Ishikawa (cell line): ENCODE results near the gene C1orf52.

Source experiments
- CEBPB ChIP-seq: IDR thresholded peaks from 2 replicates; pipeline ENCODE4 v1.6.1; 2012
- CREB1 ChIP-seq: IDR thresholded peaks from 2 replicates; pipeline ENCODE4 v1.6.1; 2012; ENCODE audit warnings: low read depth
- EP300 ChIP-seq: IDR thresholded peaks from 2 replicates; pipeline ENCODE4 v1.6.1; 2012; ENCODE audit warnings: borderline replicate concordance
- MAX ChIP-seq: IDR thresholded peaks from 2 replicates; pipeline ENCODE4 v1.6.1; 2012
- NFIC ChIP-seq: IDR thresholded peaks from 2 replicates; pipeline ENCODE4 v1.6.1; 2012
- RAD21 ChIP-seq: IDR thresholded peaks from 2 replicates; pipeline ENCODE4 v1.6.1; 2012; ENCODE audit warnings: low read depth
- TAF1 ChIP-seq: IDR thresholded peaks from 2 replicates; pipeline ENCODE4 v1.6.1; 2012; ENCODE audit warnings: low read depth, mild to moderate bottlenecking
- TCF12 ChIP-seq: IDR thresholded peaks from 2 replicates; pipeline ENCODE4 v1.6.1; 2012; ENCODE audit warnings: low read depth
- YY1 ChIP-seq: IDR thresholded peaks from 2 replicates; pipeline ENCODE4 v1.6.1; 2012; ENCODE audit warnings: low read depth

- no peak for TF ChIP-seq NFIC
- TF ChIP-seq TAF1 = no peak
- TF ChIP-seq TCF12 = no peak
- no peak for TF ChIP-seq RAD21
- TF ChIP-seq MAX = no peak
- no peak for TF ChIP-seq EP300
- TF ChIP-seq CEBPB = no peak
- TF ChIP-seq CREB1 = no peak
- no peak for TF ChIP-seq YY1
Observed at GRCh38 chr1:85237613-85238012, 21.8 kb downstream of the C1orf52 start.
